ENCODE data around the gene TBC1D5. TPM values are rescaled to one million over a fixed set of nuclear protein-coding genes. Genes with fewer than 3 reads are reported as not detected.

TBC1D5 gene
- total and polyA plus RNA-seq, 7 donors = 7.2 to 82.3 (median 43.7) TPM

GRCh38 chr3:17686613-17687012 is 55.8 kb downstream of the TBC1D5 start:
- Histone ChIP-seq H3K9me3 (no peaks in the 10 kb centered on the region), H3K4me3 (no peak overlapping the region), H3K27me3 (no peaks in the 10 kb centered on the region), H3K36me3 (no peaks in the 10 kb centered on the region), H3K27ac (no peak overlapping the region), H3K4me1 (peaks cover 0 to 1% (median 0%) of the 10 kb centered on the region in 4 donors)
- TF ChIP-seq POLR2A (IDR thresholded peaks at IDR 0.05) (no peak), POLR2AphosphoS5 (IDR thresholded peaks at IDR 0.05) (no peak), CTCF (IDR thresholded peaks at IDR 0.05) (no peak), EP300 (IDR thresholded peaks at IDR 0.05) (no peak)
- WGBS, 2 donors = 89 to 92% methylated on average over 1 of the region's 1 CpG
- DNase-seq = no peak
- intact Hi-C loops (cut with DNase I) = no loop called here

GRCh38 chr3:17683542-17684207 is 58.8 kb downstream of the TBC1D5 start:
- intact Hi-C loops (cut with DNase I) = no loop called here
- 88 to 93% methylated on average over 4 of the region's 4 CpGs for WGBS, 2 donors
- no peak for TF ChIP-seq CTCF (IDR thresholded peaks at IDR 0.05)
- no peak for TF ChIP-seq EP300 (IDR thresholded peaks at IDR 0.05)
- no peak for TF ChIP-seq POLR2A (IDR thresholded peaks at IDR 0.05)

GRCh38 chr3:17680530-17680929 is 61.9 kb downstream of the TBC1D5 start:
- H3K4me1 ChIP-seq = peaks cover 0 to 11% (median 4%) of the 10 kb centered on the region in 4 donors
- no peak for TF ChIP-seq EP300 (IDR thresholded peaks at IDR 0.05)
- TF ChIP-seq POLR2A (IDR thresholded peaks at IDR 0.05) = no peak
- no peak for TF ChIP-seq CTCF (IDR thresholded peaks at IDR 0.05)
- no peak for TF ChIP-seq POLR2AphosphoS5 (IDR thresholded peaks at IDR 0.05)
- no peaks in the 10 kb centered on the region for H3K27me3 ChIP-seq
- intact Hi-C loops (cut with DNase I) = no loop called here
- H3K9me3 ChIP-seq = no peaks in the 10 kb centered on the region
- H3K4me3 ChIP-seq = no peak overlapping the region
- no peak for DNase-seq
- H3K36me3 ChIP-seq = no peaks in the 10 kb centered on the region
- no peak overlapping the region for H3K27ac ChIP-seq

More at GRCh38 chr3:17683542-17684207, 58.8 kb downstream of the TBC1D5 start:
- Histone ChIP-seq H3K36me3 (no peaks in the 10 kb centered on the region), H3K9me3 (no peaks in the 10 kb centered on the region), H3K27me3 (no peaks in the 10 kb centered on the region), H3K4me3 (no peak overlapping the region), H3K27ac (no peak overlapping the region), H3K4me1 (peaks cover 0 to 11% (median 4%) of the 10 kb centered on the region in 4 donors)
- DNase-seq = no peak

GRCh38 chr3:17678116-17678741 is 64.2 kb downstream of the TBC1D5 start:
- Histone ChIP-seq H3K27ac (no peak overlapping the region), H3K27me3 (no peaks in the 10 kb centered on the region), H3K9me3 (no peaks in the 10 kb centered on the region), H3K4me1 (peaks cover 0 to 11% (median 4%) of the 10 kb centered on the region in 4 donors), H3K4me3 (no peak overlapping the region), H3K36me3 (no peaks in the 10 kb centered on the region)
- no peak for TF ChIP-seq EP300 (IDR thresholded peaks at IDR 0.05)
- no peak for TF ChIP-seq POLR2AphosphoS5 (IDR thresholded peaks at IDR 0.05)
- TF ChIP-seq POLR2A (IDR thresholded peaks at IDR 0.05) = no peak
- TF ChIP-seq CTCF (IDR thresholded peaks at IDR 0.05) = no peak
- DNase-seq = no peak
- intact Hi-C loops (cut with DNase I) = no loop called here

Measured in sigmoid colon (tissue), 7 donors.